Erythroblast (primary cell): ENCODE measurements around the gene RERE.

Source experiments
- GATA1 ChIP-seq: IDR thresholded peaks from 2 replicates; pipeline ENCODE4 v1.6.1; 2011; ENCODE audit warnings: low read depth, mild to moderate bottlenecking, control low read depth, low read length, moderate library complexity
- POLR2A ChIP-seq: IDR thresholded peaks from 2 replicates; pipeline ENCODE4 v1.6.1; 2011; ENCODE audit warnings: mild to moderate bottlenecking, low read length

- TF ChIP-seq POLR2A (no peak), GATA1 (no peak)
These were observed 322.8 kb downstream of the RERE start for GRCh38 chr1:8494681-8495080.
